ENCODE results near the gene ADAM12.

ADAM12 gene

GRCh38 chr10:126387931-126388911 is at the start of gene ADAM12:
ADAM12 (minus strand) TSS chr10:126388477; CDS start chr10:126388145, 332 bp downstream.
- TF ChIP-seq RARB (CRISPR knock-in tag; IDR thresholded peaks at IDR 0.05) = no peak
- TF ChIP-seq TCF4 (CRISPR knock-in tag; IDR thresholded peaks at IDR 0.05; ENCODE audit: borderline replicate concordance) = no peak
- TF ChIP-seq BACH2 (CRISPR knock-in tag; IDR thresholded peaks at IDR 0.05; ENCODE audit: borderline replicate concordance) = no peak
- no peak for TF ChIP-seq ZNF565 (CRISPR knock-in tag; conservative IDR thresholded peaks at IDR 0.05; ENCODE audit: low read depth)
- TF ChIP-seq ISL1 (CRISPR knock-in tag; IDR thresholded peaks at IDR 0.05) = no peak
- no peak for TF ChIP-seq CSDC2 (CRISPR knock-in tag; IDR thresholded peaks at IDR 0.05)
- TF ChIP-seq ZFP3 (CRISPR knock-in tag; IDR thresholded peaks at IDR 0.05) = no peak
- TF ChIP-seq ARNTL (CRISPR knock-in tag; IDR thresholded peaks at IDR 0.05; ENCODE audit: borderline replicate concordance, low read depth) = no peak
- TF ChIP-seq, protein P1, sequence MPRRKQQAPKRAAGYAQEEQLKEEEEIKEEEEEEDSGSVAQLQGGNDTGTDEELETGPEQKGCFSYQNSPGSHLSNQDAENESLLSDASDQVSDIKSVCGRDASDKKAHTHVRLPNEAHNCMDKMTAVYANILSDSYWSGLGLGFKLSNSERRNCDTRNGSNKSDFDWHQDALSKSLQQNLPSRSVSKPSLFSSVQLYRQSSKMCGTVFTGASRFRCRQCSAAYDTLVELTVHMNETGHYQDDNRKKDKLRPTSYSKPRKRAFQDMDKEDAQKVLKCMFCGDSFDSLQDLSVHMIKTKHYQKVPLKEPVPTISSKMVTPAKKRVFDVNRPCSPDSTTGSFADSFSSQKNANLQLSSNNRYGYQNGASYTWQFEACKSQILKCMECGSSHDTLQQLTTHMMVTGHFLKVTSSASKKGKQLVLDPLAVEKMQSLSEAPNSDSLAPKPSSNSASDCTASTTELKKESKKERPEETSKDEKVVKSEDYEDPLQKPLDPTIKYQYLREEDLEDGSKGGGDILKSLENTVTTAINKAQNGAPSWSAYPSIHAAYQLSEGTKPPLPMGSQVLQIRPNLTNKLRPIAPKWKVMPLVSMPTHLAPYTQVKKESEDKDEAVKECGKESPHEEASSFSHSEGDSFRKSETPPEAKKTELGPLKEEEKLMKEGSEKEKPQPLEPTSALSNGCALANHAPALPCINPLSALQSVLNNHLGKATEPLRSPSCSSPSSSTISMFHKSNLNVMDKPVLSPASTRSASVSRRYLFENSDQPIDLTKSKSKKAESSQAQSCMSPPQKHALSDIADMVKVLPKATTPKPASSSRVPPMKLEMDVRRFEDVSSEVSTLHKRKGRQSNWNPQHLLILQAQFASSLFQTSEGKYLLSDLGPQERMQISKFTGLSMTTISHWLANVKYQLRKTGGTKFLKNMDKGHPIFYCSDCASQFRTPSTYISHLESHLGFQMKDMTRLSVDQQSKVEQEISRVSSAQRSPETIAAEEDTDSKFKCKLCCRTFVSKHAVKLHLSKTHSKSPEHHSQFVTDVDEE (CRISPR knock-in tag; IDR thresholded peaks at IDR 0.05) = no peak
- TF ChIP-seq OSR1 (CRISPR knock-in tag; IDR thresholded peaks at IDR 0.05) = no peak
- no peak for TF ChIP-seq ZNF8 (CRISPR knock-in tag; IDR thresholded peaks at IDR 0.05)
- no peak for TF ChIP-seq PPARA (CRISPR knock-in tag; IDR thresholded peaks at IDR 0.05; ENCODE audit: borderline replicate concordance)
- TF ChIP-seq SNAI2 (CRISPR knock-in tag; IDR thresholded peaks at IDR 0.05) = no peak
- peak; percentile 50 for ATAC-seq

- TF ChIP-seq, protein P2, sequence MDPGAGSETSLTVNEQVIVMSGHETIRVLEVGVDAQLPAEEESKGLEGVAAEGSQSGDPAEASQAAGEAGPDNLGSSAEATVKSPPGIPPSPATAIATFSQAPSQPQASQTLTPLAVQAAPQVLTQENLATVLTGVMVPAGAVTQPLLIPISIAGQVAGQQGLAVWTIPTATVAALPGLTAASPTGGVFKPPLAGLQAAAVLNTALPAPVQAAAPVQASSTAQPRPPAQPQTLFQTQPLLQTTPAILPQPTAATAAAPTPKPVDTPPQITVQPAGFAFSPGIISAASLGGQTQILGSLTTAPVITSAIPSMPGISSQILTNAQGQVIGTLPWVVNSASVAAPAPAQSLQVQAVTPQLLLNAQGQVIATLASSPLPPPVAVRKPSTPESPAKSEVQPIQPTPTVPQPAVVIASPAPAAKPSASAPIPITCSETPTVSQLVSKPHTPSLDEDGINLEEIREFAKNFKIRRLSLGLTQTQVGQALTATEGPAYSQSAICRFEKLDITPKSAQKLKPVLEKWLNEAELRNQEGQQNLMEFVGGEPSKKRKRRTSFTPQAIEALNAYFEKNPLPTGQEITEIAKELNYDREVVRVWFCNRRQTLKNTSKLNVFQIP (CRISPR knock-in tag; IDR thresholded peaks at IDR 0.05; ENCODE audit: borderline replicate concordance, low read depth) = no peak
- TF ChIP-seq, protein P3, sequence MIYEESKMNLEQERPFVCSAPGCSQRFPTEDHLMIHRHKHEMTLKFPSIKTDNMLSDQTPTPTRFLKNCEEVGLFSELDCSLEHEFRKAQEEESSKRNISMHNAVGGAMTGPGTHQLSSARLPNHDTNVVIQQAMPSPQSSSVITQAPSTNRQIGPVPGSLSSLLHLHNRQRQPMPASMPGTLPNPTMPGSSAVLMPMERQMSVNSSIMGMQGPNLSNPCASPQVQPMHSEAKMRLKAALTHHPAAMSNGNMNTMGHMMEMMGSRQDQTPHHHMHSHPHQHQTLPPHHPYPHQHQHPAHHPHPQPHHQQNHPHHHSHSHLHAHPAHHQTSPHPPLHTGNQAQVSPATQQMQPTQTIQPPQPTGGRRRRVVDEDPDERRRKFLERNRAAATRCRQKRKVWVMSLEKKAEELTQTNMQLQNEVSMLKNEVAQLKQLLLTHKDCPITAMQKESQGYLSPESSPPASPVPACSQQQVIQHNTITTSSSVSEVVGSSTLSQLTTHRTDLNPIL (CRISPR knock-in tag; IDR thresholded peaks at IDR 0.05; ENCODE audit: low read depth) = no peak
- TF ChIP-seq RARB (CRISPR knock-in tag; IDR thresholded peaks at IDR 0.05) = no peak
- no peak for TF ChIP-seq ZFP30 (CRISPR knock-in tag; IDR thresholded peaks at IDR 0.05)
- TF ChIP-seq ZC3H10 (CRISPR knock-in tag; IDR thresholded peaks at IDR 0.05) = no peak
- ATAC-seq = no peak
Measured at GRCh38 chr10:126437635-126438406, 49.5 kb upstream of the ADAM12 start.

GRCh38 chr10:126434235-126434634 is 46.0 kb upstream of the ADAM12 start:
- ATAC-seq = no peak
- TF ChIP-seq BACH2 (CRISPR knock-in tag; IDR thresholded peaks at IDR 0.05; ENCODE audit: borderline replicate concordance) = no peak
- TF ChIP-seq ZFP3 (CRISPR knock-in tag; IDR thresholded peaks at IDR 0.05) = no peak
- TF ChIP-seq CSDC2 (CRISPR knock-in tag; IDR thresholded peaks at IDR 0.05) = no peak
- TF ChIP-seq, protein P2 (CRISPR knock-in tag; IDR thresholded peaks at IDR 0.05; ENCODE audit: borderline replicate concordance, low read depth) = no peak
- no peak for TF ChIP-seq PPARA (CRISPR knock-in tag; IDR thresholded peaks at IDR 0.05; ENCODE audit: borderline replicate concordance)
- TF ChIP-seq ZNF565 (CRISPR knock-in tag; conservative IDR thresholded peaks at IDR 0.05; ENCODE audit: low read depth) = no peak
- TF ChIP-seq, protein P1 (CRISPR knock-in tag; IDR thresholded peaks at IDR 0.05) = no peak
- TF ChIP-seq GLIS3 (CRISPR knock-in tag; IDR thresholded peaks at IDR 0.05) = no peak
- TF ChIP-seq OSR1 (CRISPR knock-in tag; IDR thresholded peaks at IDR 0.05) = no peak
- no peak for TF ChIP-seq ISL1 (CRISPR knock-in tag; IDR thresholded peaks at IDR 0.05)
- TF ChIP-seq ZNF8 (CRISPR knock-in tag; IDR thresholded peaks at IDR 0.05) = no peak
- TF ChIP-seq, protein P4, sequence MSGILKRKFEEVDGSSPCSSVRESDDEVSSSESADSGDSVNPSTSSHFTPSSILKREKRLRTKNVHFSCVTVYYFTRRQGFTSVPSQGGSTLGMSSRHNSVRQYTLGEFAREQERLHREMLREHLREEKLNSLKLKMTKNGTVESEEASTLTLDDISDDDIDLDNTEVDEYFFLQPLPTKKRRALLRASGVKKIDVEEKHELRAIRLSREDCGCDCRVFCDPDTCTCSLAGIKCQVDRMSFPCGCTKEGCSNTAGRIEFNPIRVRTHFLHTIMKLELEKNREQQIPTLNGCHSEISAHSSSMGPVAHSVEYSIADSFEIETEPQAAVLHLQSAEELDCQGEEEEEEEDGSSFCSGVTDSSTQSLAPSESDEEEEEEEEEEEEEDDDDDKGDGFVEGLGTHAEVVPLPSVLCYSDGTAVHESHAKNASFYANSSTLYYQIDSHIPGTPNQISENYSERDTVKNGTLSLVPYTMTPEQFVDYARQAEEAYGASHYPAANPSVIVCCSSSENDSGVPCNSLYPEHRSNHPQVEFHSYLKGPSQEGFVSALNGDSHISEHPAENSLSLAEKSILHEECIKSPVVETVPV (CRISPR knock-in tag; IDR thresholded peaks at IDR 0.05) = no peak
- TF ChIP-seq ZC3H10 (CRISPR knock-in tag; IDR thresholded peaks at IDR 0.05) = no peak
- TF ChIP-seq SNAI2 (CRISPR knock-in tag; IDR thresholded peaks at IDR 0.05) = no peak
- no peak for TF ChIP-seq ZFP30 (CRISPR knock-in tag; IDR thresholded peaks at IDR 0.05)
- no peak for TF ChIP-seq ZNF70 (CRISPR knock-in tag; IDR thresholded peaks at IDR 0.05)
- no peak for TF ChIP-seq ESRRG (CRISPR knock-in tag; IDR thresholded peaks at IDR 0.05)
